Measurements from ENCODE around the gene TLCD4. TPM values are rescaled to one million over a fixed set of nuclear protein-coding genes. Genes with fewer than 3 reads are reported as not detected.

TLCD4 gene
- total and polyA plus RNA-seq, 5 donors from 2014 or later = 0.03 to 0.80 (median 0.76) TPM; not detected in 2

- peak within 1 kb of the TSS; percentile 97 to 100 (median 98) for H3K27ac Mint-ChIP-seq
Observed at GRCh38 chr1:95072532-95073419, 44.4 kb upstream of the TLCD4 start, which contains the start of gene ALG14. TSS of gene ALG14 (minus strand) at chr1:95072951. CDS start at chr1:95072898, 53 bp downstream.

GRCh38 chr1:95073446-95073845 is 43.7 kb upstream of the TLCD4 start:
- peak overlapping the region; percentile 98 to 100 (median 100) for H3K4me3 Mint-ChIP-seq
- ATAC-seq (ENCODE audit: low read depth in 2 of 2) (no peak), DNase-seq (no peak)
- H3K36me3 Mint-ChIP-seq = peaks cover 6% of the 10 kb centered on the region
- Histone ChIP-seq H3K27ac (ENCODE audit: insufficient read depth, low read length, poor library complexity, severe bottlenecking) (peak overlapping the region; percentile 78), H3K9me3 (ENCODE audit: control insufficient read depth in 2 of 2, low read length in 2 of 2) (no peaks in the 10 kb centered on the region), H3K4me3 (ENCODE audit: low read depth, low read length) (peak overlapping the region; percentile 98), H3K27me3 (ENCODE audit: control insufficient read depth, insufficient read depth, low read length) (peaks cover 5% of the 10 kb centered on the region), H3K36me3 (ENCODE audit: control insufficient read depth, insufficient read depth, low read length) (no peaks in the 10 kb centered on the region), H3K4me1 (ENCODE audit: control insufficient read depth, insufficient read depth, low read length, poor library complexity, severe bottlenecking) (peaks cover 12% of the 10 kb centered on the region)
- no peaks in the 10 kb centered on the region for H3K9me3 Mint-ChIP-seq
- H3K4me1 Mint-ChIP-seq = peaks cover 11 to 20% (median 18%) of the 10 kb centered on the region in 4 donors
- H3K27me3 Mint-ChIP-seq = peaks cover 7% of the 10 kb centered on the region
- H3K27ac Mint-ChIP-seq = peak overlapping the region; percentile 97 to 100 (median 98)

More at GRCh38 chr1:95072532-95073419, 44.4 kb upstream of the TLCD4 start, which contains the start of gene ALG14:
- DNase-seq (peak; percentile 86 to 98 (median 96)), ATAC-seq (ENCODE audit: low read depth in 2 of 2) (peak; percentile 96 to 97)
- H3K4me1 Mint-ChIP-seq = peaks cover 11 to 20% (median 18%) of the 10 kb centered on the region in 4 donors
- Histone ChIP-seq H3K9me3 (ENCODE audit: control insufficient read depth in 2 of 2, low read length in 2 of 2) (no peaks in the 10 kb centered on the region), H3K36me3 (ENCODE audit: control insufficient read depth, insufficient read depth, low read length) (no peaks in the 10 kb centered on the region), H3K27me3 (ENCODE audit: control insufficient read depth, insufficient read depth, low read length) (peaks cover 2% of the 10 kb centered on the region), H3K4me1 (ENCODE audit: control insufficient read depth, insufficient read depth, low read length, poor library complexity, severe bottlenecking) (peaks cover 12% of the 10 kb centered on the region), H3K4me3 (ENCODE audit: low read depth, low read length) (peak within 1 kb of the TSS; percentile 98), H3K27ac (ENCODE audit: insufficient read depth, low read length, poor library complexity, severe bottlenecking) (peak within 1 kb of the TSS; percentile 78)
- H3K9me3 Mint-ChIP-seq = no peaks in the 10 kb centered on the region
- H3K27me3 Mint-ChIP-seq = peaks cover 7% of the 10 kb centered on the region
- H3K36me3 Mint-ChIP-seq = peaks cover 6% of the 10 kb centered on the region
- peak within 1 kb of the TSS; percentile 98 to 100 (median 100) for H3K4me3 Mint-ChIP-seq

- Histone ChIP-seq H3K27me3 (ENCODE audit: control insufficient read depth, insufficient read depth, low read length) (peaks cover 20% of the 10 kb centered on the region), H3K27ac (ENCODE audit: insufficient read depth, low read length, poor library complexity, severe bottlenecking) (no peak overlapping the region), H3K4me1 (ENCODE audit: control insufficient read depth, insufficient read depth, low read length, poor library complexity, severe bottlenecking) (peaks cover 12% of the 10 kb centered on the region), H3K4me3 (ENCODE audit: low read depth, low read length) (no peak overlapping the region), H3K9me3 (ENCODE audit: control insufficient read depth in 2 of 2, low read length in 2 of 2) (no peaks in the 10 kb centered on the region), H3K36me3 (ENCODE audit: control insufficient read depth, insufficient read depth, low read length) (no peaks in the 10 kb centered on the region)
- DNase-seq = no peak
- ATAC-seq (ENCODE audit: low read depth in 2 of 2) = no peak
- Mint-ChIP-seq H3K4me3 (no peak overlapping the region), H3K27ac (no peak overlapping the region), H3K4me1 (peaks cover 11 to 20% (median 17%) of the 10 kb centered on the region in 4 donors), H3K36me3 (no peaks in the 10 kb centered on the region), H3K9me3 (no peaks in the 10 kb centered on the region), H3K27me3 (peaks cover 7% of the 10 kb centered on the region)
Observed at GRCh38 chr1:95076034-95076433, 41.1 kb upstream of the TLCD4 start.

- DNase-seq (no peak), ATAC-seq (ENCODE audit: low read depth in 2 of 2) (no peak)
- H3K4me1 ChIP-seq (ENCODE audit: control insufficient read depth, insufficient read depth, low read length, poor library complexity, severe bottlenecking) = no peaks in the 10 kb centered on the region
- H3K4me3 ChIP-seq (ENCODE audit: low read depth, low read length) = no peak overlapping the region
- peaks cover 0 to 1% (median 0%) of the 10 kb centered on the region in 7 donors for H3K9me3 Mint-ChIP-seq
- H3K4me3 Mint-ChIP-seq = no peak overlapping the region
- peaks cover 1% of the 10 kb centered on the region for H3K27me3 Mint-ChIP-seq
- peaks cover 23% of the 10 kb centered on the region for H3K27me3 ChIP-seq (ENCODE audit: control insufficient read depth, insufficient read depth, low read length)
- H3K9me3 ChIP-seq (ENCODE audit: control insufficient read depth in 2 of 2, low read length in 2 of 2) = no peaks in the 10 kb centered on the region
- H3K27ac ChIP-seq (ENCODE audit: insufficient read depth, low read length, poor library complexity, severe bottlenecking) = no peak overlapping the region
- H3K36me3 Mint-ChIP-seq = no peaks in the 10 kb centered on the region
- no peaks in the 10 kb centered on the region for H3K36me3 ChIP-seq (ENCODE audit: control insufficient read depth, insufficient read depth, low read length)
- H3K4me1 Mint-ChIP-seq = peaks cover 0 to 5% (median 0%) of the 10 kb centered on the region in 4 donors
- H3K27ac Mint-ChIP-seq = no peak overlapping the region
Observed at GRCh38 chr1:95080446-95080845, 36.7 kb upstream of the TLCD4 start.

GRCh38 chr1:95080879-95081278 is 36.3 kb upstream of the TLCD4 start:
- DNase-seq = no peak
- no peaks in the 10 kb centered on the region for H3K36me3 Mint-ChIP-seq
- peaks cover 0 to 5% (median 0%) of the 10 kb centered on the region in 4 donors for H3K4me1 Mint-ChIP-seq
- H3K4me1 ChIP-seq (ENCODE audit: control insufficient read depth, insufficient read depth, low read length, poor library complexity, severe bottlenecking) = no peaks in the 10 kb centered on the region
- H3K9me3 ChIP-seq (ENCODE audit: control insufficient read depth in 2 of 2, low read length in 2 of 2) = no peaks in the 10 kb centered on the region
- H3K27ac Mint-ChIP-seq = no peak overlapping the region
- H3K36me3 ChIP-seq (ENCODE audit: control insufficient read depth, insufficient read depth, low read length) = no peaks in the 10 kb centered on the region
- H3K4me3 Mint-ChIP-seq = no peak overlapping the region
- H3K9me3 Mint-ChIP-seq = peaks cover 0 to 1% (median 0%) of the 10 kb centered on the region in 7 donors
- peaks cover 5% of the 10 kb centered on the region for H3K27me3 Mint-ChIP-seq
- peaks cover 25% of the 10 kb centered on the region for H3K27me3 ChIP-seq (ENCODE audit: control insufficient read depth, insufficient read depth, low read length)
- no peak overlapping the region for H3K27ac ChIP-seq (ENCODE audit: insufficient read depth, low read length, poor library complexity, severe bottlenecking)
- ATAC-seq (ENCODE audit: low read depth in 2 of 2) = no peak
- no peak overlapping the region for H3K4me3 ChIP-seq (ENCODE audit: low read depth, low read length)

GRCh38 chr1:95084317-95085176 is 32.6 kb upstream of the TLCD4 start:
- Histone ChIP-seq H3K27ac (ENCODE audit: insufficient read depth, low read length, poor library complexity, severe bottlenecking) (no peak overlapping the region), H3K36me3 (ENCODE audit: control insufficient read depth, insufficient read depth, low read length) (no peaks in the 10 kb centered on the region), H3K4me1 (ENCODE audit: control insufficient read depth, insufficient read depth, low read length, poor library complexity, severe bottlenecking) (no peaks in the 10 kb centered on the region), H3K9me3 (ENCODE audit: control insufficient read depth in 2 of 2, low read length in 2 of 2) (no peaks in the 10 kb centered on the region), H3K4me3 (ENCODE audit: low read depth, low read length) (no peak overlapping the region), H3K27me3 (ENCODE audit: control insufficient read depth, insufficient read depth, low read length) (peaks cover 16% of the 10 kb centered on the region)
- no peak overlapping the region for H3K4me3 Mint-ChIP-seq
- DNase-seq (peak in 2 of 3 donors; percentile 39 to 55), ATAC-seq (ENCODE audit: low read depth in 2 of 2) (peak in 1 of 2 donors; percentile 63)
- no peaks in the 10 kb centered on the region for H3K36me3 Mint-ChIP-seq
- peaks cover 0 to 2% (median 0%) of the 10 kb centered on the region in 7 donors for H3K9me3 Mint-ChIP-seq
- H3K27me3 Mint-ChIP-seq = peaks cover 10% of the 10 kb centered on the region
- no peak overlapping the region for H3K27ac Mint-ChIP-seq
- H3K4me1 Mint-ChIP-seq = peaks cover 0 to 5% (median 0%) of the 10 kb centered on the region in 4 donors

GRCh38 chr1:95085376-95085775 is 31.8 kb upstream of the TLCD4 start:
- no peak for DNase-seq
- H3K9me3 ChIP-seq (ENCODE audit: control insufficient read depth in 2 of 2, low read length in 2 of 2) = no peaks in the 10 kb centered on the region
- no peak for ATAC-seq (ENCODE audit: low read depth in 2 of 2)
- no peaks in the 10 kb centered on the region for H3K4me1 ChIP-seq (ENCODE audit: control insufficient read depth, insufficient read depth, low read length, poor library complexity, severe bottlenecking)
- no peak overlapping the region for H3K4me3 ChIP-seq (ENCODE audit: low read depth, low read length)
- no peaks in the 10 kb centered on the region for H3K36me3 ChIP-seq (ENCODE audit: control insufficient read depth, insufficient read depth, low read length)
- H3K27me3 ChIP-seq (ENCODE audit: control insufficient read depth, insufficient read depth, low read length) = peaks cover 13% of the 10 kb centered on the region
- Mint-ChIP-seq H3K27me3 (peaks cover 10% of the 10 kb centered on the region), H3K9me3 (peaks cover 0 to 2% (median 0%) of the 10 kb centered on the region in 7 donors), H3K4me3 (no peak overlapping the region), H3K36me3 (no peaks in the 10 kb centered on the region), H3K4me1 (peaks cover 0 to 5% (median 0%) of the 10 kb centered on the region in 4 donors), H3K27ac (no peak overlapping the region)
- H3K27ac ChIP-seq (ENCODE audit: insufficient read depth, low read length, poor library complexity, severe bottlenecking) = no peak overlapping the region
